Stimulated activated CD4-positive, alpha-beta T cell treated with anti-CD3 and anti-CD28 coated beads, Interleukin-15, amount 100 ng/mL, for 1 hour (primary cell): ENCODE measurements around the gene PCNX4.

Source experiments
- DNase-seq, 2 donors: peaks; one replicate each; pipeline ENCODE4 v3.0.0-alpha.2; 2020; ENCODE audit warnings: low read depth in 1 of 2, low spot score in 1 of 2

PCNX4 gene

GRCh38 chr14:60174352-60175254, 82.9 kb downstream of the PCNX4 start:
- DNase-seq, result no peak

DNA sequence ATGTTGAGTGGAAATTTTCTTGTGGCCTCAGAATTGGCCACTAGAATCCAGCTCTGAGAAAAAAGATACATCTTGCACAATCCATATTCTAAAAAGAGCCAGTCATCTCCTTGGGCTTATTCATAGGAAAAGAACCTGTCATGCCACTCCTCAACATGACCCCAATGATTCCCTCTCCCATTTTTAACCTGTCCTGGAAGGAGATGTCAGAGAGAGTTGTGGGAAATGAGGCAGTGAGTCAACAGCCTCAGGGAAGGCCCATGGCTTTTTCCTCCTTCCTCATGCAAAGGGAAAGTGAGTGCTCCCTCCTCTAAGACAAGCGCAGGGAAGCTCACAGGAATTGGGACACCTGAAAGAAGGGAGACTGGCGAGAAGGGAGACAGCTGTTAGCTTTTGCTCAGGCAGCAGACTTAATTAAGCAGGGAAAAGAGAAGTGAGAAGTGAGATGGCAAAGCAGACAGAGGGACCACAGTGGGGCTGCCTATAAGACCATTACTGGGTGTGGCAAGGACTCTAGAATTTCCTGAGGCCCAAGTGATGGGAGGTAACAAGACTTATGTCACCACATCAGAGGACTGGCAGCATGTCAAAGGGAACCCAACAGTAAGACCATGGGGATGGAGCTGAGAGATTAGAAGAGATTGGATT, 83.7 kb downstream of the PCNX4 start:
- no peak for DNase-seq

- no peak for DNase-seq
Observed at GRCh38 chr14:60178164-60178563, 86.4 kb downstream of the PCNX4 start.

GRCh38 chr14:60178820-60179219, 87.1 kb downstream of the PCNX4 start:
- no peak for DNase-seq

DNA sequence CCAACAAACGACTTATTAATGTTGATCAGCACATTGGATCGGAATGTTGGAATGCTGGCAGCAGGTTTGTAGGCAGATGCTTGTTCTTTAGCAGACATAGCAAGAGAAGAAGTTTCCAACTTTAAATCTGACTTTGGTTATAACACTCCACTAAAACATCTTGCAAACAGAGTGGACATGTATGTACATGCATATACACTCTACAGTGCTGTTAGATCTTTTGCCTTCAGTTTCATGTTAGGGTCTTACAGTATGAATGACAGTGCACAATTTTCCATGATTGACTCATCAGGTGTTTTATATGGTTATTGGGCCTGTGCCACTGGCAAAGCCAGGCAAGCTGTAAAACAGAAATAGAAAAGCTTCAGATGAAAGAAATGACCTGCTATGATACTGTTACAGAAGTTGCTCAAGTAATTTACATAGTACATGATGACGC, 87.7 kb downstream of the PCNX4 start:
- DNase-seq, result no peak

- DNase-seq, result no peak
Observed at GRCh38 chr14:60183138-60183537, 91.4 kb downstream of the PCNX4 start.

GRCh38 chr14:60183741-60184140, 92.0 kb downstream of the PCNX4 start:
- no peak for DNase-seq

GRCh38 chr14:60184146-60184904, 92.6 kb downstream of the PCNX4 start:
- DNase-seq, result no peak

DNA sequence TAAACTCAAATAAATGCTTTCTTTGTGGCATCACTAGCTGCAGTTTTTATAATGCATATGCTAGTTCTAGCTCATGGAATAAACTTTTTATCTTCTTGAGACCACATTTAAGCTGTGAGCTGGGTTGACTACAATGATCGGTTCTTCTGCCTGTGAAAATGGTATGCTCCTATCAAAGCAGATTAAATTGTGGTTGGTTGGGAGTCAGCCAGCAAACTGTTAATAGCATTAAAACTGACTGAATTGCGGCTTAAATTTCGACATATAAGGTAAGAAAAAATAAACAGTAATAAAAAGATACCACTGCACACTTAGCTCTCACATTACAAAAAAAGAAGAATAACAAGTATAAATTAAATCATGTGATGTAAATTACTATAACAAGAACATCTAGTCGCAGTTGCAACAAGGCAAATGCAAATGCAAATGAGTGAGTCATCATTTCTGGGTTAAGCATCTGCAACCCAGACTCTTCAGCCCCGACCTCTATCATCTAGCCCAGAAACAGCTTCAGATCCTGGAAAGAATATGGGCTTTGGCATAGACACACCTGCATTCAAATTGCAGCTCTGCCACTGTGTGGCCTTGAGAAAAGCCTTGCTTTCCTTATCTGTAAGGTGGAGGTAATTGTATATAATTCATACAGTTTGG, 93.3 kb downstream of the PCNX4 start:
- DNase-seq, result no peak

DNA sequence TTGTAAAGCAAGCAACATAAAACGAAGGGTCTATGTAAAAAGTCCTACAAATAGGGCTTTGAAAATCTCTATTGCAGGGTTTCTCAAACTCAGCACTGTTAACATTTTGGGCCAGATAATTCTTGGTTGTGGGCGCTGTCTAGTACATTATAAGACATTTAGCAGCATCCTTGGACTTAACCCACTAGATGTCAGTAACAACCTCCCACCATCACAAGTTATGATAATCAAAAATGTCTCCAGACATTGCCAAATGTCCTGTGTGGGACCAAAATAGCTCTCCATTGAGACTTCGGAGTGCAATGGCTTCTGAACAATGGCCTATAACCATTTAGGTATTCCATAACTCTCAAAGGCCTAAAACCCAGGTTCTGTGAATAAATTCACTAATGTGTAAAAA, 96.4 kb downstream of the PCNX4 start:
- DNase-seq, result no peak

DNA sequence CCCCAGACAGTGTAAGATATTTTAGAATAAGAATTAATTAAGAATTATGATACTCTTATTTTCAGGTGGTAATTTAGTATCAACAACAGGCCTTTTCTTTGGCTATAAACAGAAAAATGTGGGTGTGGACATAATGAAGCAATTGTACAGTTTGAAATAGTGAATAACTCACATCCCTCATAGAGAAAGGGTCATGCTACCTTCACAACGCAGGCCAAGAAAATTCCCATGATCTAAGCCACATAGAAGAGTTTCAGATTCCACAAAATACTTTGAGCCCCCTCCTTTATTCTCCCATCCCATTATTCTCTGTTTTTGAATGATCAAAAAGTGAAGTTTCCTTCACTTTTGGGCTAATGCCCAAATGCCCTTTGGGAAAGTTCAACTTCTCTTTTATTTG, 97.0 kb downstream of the PCNX4 start:
- no peak for DNase-seq

DNA sequence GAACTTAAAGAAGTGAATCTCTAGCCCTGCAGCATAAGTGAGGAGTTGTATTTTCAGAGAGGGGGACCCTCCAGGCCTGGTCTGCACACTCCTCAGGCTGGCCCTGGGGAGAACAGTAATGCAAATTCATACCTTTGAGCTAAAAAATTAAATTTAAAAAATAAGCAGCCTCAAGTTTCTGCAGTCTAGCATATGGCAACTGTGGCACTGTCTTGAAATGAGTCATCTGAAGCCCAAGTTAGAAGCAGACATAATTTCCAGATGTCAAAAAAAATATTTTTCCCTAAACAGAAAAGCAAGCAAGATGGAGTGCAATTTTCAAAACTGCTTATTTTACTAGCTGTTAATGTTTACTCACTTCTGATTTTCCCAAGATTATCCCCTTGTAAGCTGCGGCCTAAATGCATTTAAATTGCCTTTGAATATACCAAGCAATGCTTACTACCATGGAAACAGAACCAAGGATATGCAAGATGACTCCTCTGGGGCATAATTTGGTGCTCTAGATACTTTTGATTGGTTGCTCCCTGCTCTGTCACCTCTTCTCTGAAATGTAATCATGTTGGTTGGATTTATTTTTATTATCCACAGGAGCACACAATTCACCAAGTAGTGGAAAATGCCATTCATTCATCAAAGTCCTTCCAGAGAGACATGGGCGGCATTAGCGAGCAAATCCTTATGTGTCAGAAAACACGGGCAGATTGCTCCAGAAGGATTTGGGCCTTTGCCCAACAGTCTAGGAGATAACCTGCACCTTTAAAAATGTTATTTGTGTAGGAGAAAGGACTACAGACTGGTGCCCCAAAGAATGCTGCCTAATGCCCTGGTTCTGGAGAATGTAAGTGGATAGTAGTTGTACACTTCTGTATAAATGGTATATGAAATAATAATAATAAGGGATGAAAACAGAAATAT, 98.5 kb downstream of the PCNX4 start:
- DNase-seq, result no peak

- DNase-seq, result no peak
Observed at GRCh38 chr14:60195179-60195810, 103.6 kb downstream of the PCNX4 start.

DNA sequence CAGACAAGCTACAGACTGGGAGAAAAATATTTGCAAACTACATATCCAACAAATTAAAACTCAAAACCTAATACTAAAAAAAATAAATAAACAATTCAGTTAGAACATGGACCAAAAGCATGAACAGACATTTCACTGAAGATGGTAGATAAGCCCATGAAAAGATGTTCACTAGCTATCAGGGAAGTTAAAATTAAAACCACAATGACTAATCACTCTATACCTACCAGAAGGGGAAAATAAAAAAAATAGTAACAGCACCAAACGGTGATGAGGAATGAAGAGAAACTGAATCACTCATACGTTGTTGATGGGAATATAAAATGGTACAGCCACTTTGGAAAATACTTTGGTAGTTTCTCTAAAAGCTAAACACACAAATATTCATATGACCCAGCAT, 104.6 kb downstream of the PCNX4 start:
- DNase-seq, result no peak

DNA sequence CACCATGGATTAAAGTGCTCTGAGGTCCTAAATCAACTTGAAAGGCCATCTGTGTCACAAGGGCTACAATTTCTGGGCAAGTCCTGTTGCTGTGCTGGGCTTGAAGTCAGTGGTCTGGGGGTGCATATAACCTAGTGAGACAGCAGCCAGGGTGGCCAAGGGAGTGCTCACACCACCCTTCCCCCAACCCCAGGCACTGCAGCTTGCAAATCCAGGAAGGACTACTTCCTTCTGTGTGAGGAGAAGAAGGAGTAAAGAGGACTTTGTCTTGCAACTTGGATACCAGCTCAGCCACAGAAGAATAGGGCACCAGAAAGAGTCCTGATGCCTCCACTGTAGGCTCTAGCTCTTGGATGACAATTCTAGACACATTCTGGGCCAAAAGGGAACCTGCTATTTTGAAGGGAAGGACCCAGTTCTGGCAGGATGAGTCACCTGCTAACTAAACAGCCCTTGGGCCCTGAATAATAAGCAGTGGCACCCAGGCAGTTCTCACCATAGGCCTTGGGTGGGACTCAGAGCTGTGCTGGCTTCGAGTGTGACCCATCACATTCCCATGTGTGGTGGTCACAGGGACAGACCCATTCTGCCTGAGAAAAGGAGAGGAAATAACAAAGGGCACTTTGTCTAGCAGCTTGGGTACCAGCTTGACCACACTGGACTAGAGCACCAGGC, 106.0 kb downstream of the PCNX4 start:
- DNase-seq, result no peak

GRCh38 chr14:60199321-60199720, 107.6 kb downstream of the PCNX4 start:
- no peak for DNase-seq

- DNase-seq, result no peak
Observed at GRCh38 chr14:60204104-60204842, 112.5 kb downstream of the PCNX4 start.
